Fibroblast of lung (primary cell): Measurements from ENCODE around the gene NRSN2. TPM values are rescaled to one million over a fixed set of nuclear protein-coding genes. Genes with fewer than 3 reads are reported as not detected.

Source experiments
- DNase-seq, 2 donors: peaks; one replicate each; pipeline versions ENCODE4 v3.0.0 to v3.0.0-alpha.2; 2010; ENCODE audit warnings: low read depth in 2 of 2
- H2AFZ ChIP-seq: 2 replicates; pipeline ENCODE4 v1.5.1; 2012; ENCODE audit warnings: low read length, control low read depth, inconsistent platforms
- H3K27ac ChIP-seq: 2 replicates; pipeline ENCODE4 v1.5.1; 2011; ENCODE audit warnings: low read length, control low read depth; ENCODE audit not compliant: insufficient read depth
- H3K27me3 ChIP-seq: 2 replicates; pipeline ENCODE4 v1.5.1; 2011; ENCODE audit warnings: mild to moderate bottlenecking, low read length; ENCODE audit not compliant: control insufficient read depth, insufficient read depth
- H3K36me3 ChIP-seq: 2 replicates; pipeline ENCODE4 v1.5.1; 2011; ENCODE audit warnings: low read length; ENCODE audit not compliant: control insufficient read depth, insufficient read depth
- H3K4me1 ChIP-seq: 2 replicates; pipeline ENCODE4 v1.5.1; 2011; ENCODE audit warnings: low read length; ENCODE audit not compliant: control insufficient read depth, insufficient read depth; ENCODE audit errors: extremely low read depth
- H3K4me2 ChIP-seq: 2 replicates; pipeline ENCODE4 v1.5.1; 2011; ENCODE audit warnings: low read length, control low read depth; ENCODE audit not compliant: insufficient read depth; ENCODE audit errors: extremely low read depth
- H3K4me3 ChIP-seq, 4 experiments: fragments of 200-600 bp in 1 of 4; sonication (generic) in 1 of 4; replicated peaks in 1 of 4; 2 replicates each; pipeline ENCODE4 v1.5.1; 2011 to 2016; ENCODE audit warnings: low read length in 4 of 4, low read depth in 3 of 4, mild to moderate bottlenecking in 3 of 4, control low read depth in 2 of 4, inconsistent platforms in 1 of 4, mixed read lengths in 1 of 4; ENCODE audit not compliant: insufficient read depth in 1 of 4; ENCODE audit errors: control extremely low read depth in 1 of 4
- H3K79me2 ChIP-seq: 2 replicates; pipeline ENCODE4 v1.5.1; 2012; ENCODE audit warnings: mild to moderate bottlenecking, low read length, inconsistent platforms; ENCODE audit not compliant: control insufficient read depth, insufficient read depth
- H3K9ac ChIP-seq: 2 replicates; pipeline ENCODE4 v1.5.1; 2011; ENCODE audit warnings: mild to moderate bottlenecking, low read length, control low read depth; ENCODE audit not compliant: insufficient read depth
- H3K9me3 ChIP-seq: 2 replicates; pipeline ENCODE4 v1.5.1; 2012; ENCODE audit warnings: low read depth, low read length; ENCODE audit not compliant: control insufficient read depth, insufficient read depth
- H4K20me1 ChIP-seq: 2 replicates; pipeline ENCODE4 v1.5.1; 2011; ENCODE audit warnings: low read length; ENCODE audit not compliant: control insufficient read depth, insufficient read depth; ENCODE audit errors: extremely low read depth
- CTCF ChIP-seq, 2 donors: IDR thresholded peaks in 1 of 2; conservative IDR thresholded peaks in 1 of 2; 1 replicate in 1 of 2; 2 replicates in 1 of 2; pipeline ENCODE4 v1.5.1; 2011 to 2012; ENCODE audit warnings: low read length in 2 of 2, control low read depth in 1 of 2, inconsistent platforms in 1 of 2, low read depth in 1 of 2, mild to moderate bottlenecking in 1 of 2
- EZH2 ChIP-seq: IDR thresholded peaks from 2 replicates; pipeline ENCODE4 v1.5.1; 2012; ENCODE audit warnings: low read length, control low read depth, mild to moderate bottlenecking; ENCODE audit errors: missing control alignments
- polyA plus RNA-seq, 2 donors: library from polyadenylated mRNA; depleted of rRNA in 1 of 2; stranded (reverse) in 1 of 2; unstranded in 1 of 2; fragments of >200 nt; gene quantifications; 2 replicates each; pipeline ENCODE4 v1.2.1, GENCODE V29; 2011 to 2012; ENCODE audit warnings: missing spikeins in 1 of 2
- total RNA-seq: library from RNA; depleted of rRNA; stranded (reverse); fragments of >200 nt; gene quantifications from 2 replicates; pipeline ENCODE4 v1.2.1, GENCODE V29; 2014

The NRSN2 gene
- total and polyA plus RNA-seq, 2 donors (not counting 1 experiment from before 2014, with no cell fraction given), result 34.5 to 60.5 TPM

GRCh38 chr20:358891-359555 is 12.1 kb downstream of the NRSN2 start:
- Histone ChIP-seq H3K4me1 (no peaks in the 10 kb centered on the region), H3K9ac (no peak overlapping the region), H2AFZ (no peak overlapping the region), H3K9me3 (no peaks in the 10 kb centered on the region), H3K27me3 (no peaks in the 10 kb centered on the region), H3K79me2 (no peaks in the 10 kb centered on the region), H3K36me3 (peaks cover under 1% of the 10 kb centered on the region), H3K4me2 (no peak overlapping the region), H4K20me1 (no peaks in the 10 kb centered on the region), H3K27ac (no peak overlapping the region), H3K4me3 (no peak overlapping the region)
- peak in 1 of 2 donors; percentile 50 for DNase-seq
- TF ChIP-seq CTCF (conservative IDR thresholded peaks at IDR 0.05 in 1 of 2, IDR thresholded peaks at IDR 0.05 in 1 of 2; ENCODE audit: low read depth in 1 of 2, low read length in 2 of 2) (no peak), EZH2 (no peak)

- Histone ChIP-seq H3K27ac (no peak overlapping the region), H3K27me3 (no peaks in the 10 kb centered on the region), H3K36me3 (no peaks in the 10 kb centered on the region), H2AFZ (no peak overlapping the region), H3K4me1 (no peaks in the 10 kb centered on the region), H3K4me2 (no peak overlapping the region), H3K9me3 (no peaks in the 10 kb centered on the region), H3K9ac (no peak overlapping the region), H3K4me3 (no peak overlapping the region), H4K20me1 (no peaks in the 10 kb centered on the region), H3K79me2 (no peaks in the 10 kb centered on the region)
- DNase-seq, result no peak
- TF ChIP-seq EZH2 (no peak), CTCF (conservative IDR thresholded peaks at IDR 0.05 in 1 of 2, IDR thresholded peaks at IDR 0.05 in 1 of 2; ENCODE audit: low read depth in 1 of 2, low read length in 2 of 2) (no peak)
These were observed 14.7 kb downstream of the NRSN2 start for GRCh38 chr20:361561-361960.

GRCh38 chr20:362271-363254 is 15.7 kb downstream of the NRSN2 start:
- Histone ChIP-seq H3K79me2 (no peaks in the 10 kb centered on the region), H3K9me3 (no peaks in the 10 kb centered on the region), H3K9ac (no peak overlapping the region), H3K27ac (no peak overlapping the region), H3K4me1 (no peaks in the 10 kb centered on the region), H3K27me3 (no peaks in the 10 kb centered on the region), H3K4me3 (no peak overlapping the region), H2AFZ (no peak overlapping the region), H4K20me1 (no peaks in the 10 kb centered on the region), H3K4me2 (no peak overlapping the region), H3K36me3 (no peaks in the 10 kb centered on the region)
- peak; percentile 40 to 55 for TF ChIP-seq CTCF (conservative IDR thresholded peaks at IDR 0.05 in 1 of 2, IDR thresholded peaks at IDR 0.05 in 1 of 2; ENCODE audit: low read depth in 1 of 2, low read length in 2 of 2)
- no peak for TF ChIP-seq EZH2
- DNase-seq, result peak; percentile 65 to 94
